GM06990 (cell line): ENCODE results near the gene KLF3.

Source experiments
- DNase-seq: peaks from one replicate; pipeline ENCODE4 v3.0.0-alpha.2; 2011; ENCODE audit not compliant: insufficient read length; ENCODE audit errors: extremely low read depth
- H3K27me3 ChIP-seq: replicated peaks from 2 replicates; pipeline ENCODE4 v1.6.0; 2011; ENCODE audit warnings: low read length; ENCODE audit not compliant: control insufficient read depth, insufficient read depth
- H3K36me3 ChIP-seq: 2 replicates; pipeline ENCODE4 v1.5.1; 2011; ENCODE audit warnings: low read length; ENCODE audit not compliant: control insufficient read depth, insufficient read depth
- H3K4me3 ChIP-seq: replicated peaks from 2 replicates; pipeline ENCODE4 v1.5.1; 2011; ENCODE audit warnings: low read depth, mild to moderate bottlenecking, control low read depth, low read length
- CTCF ChIP-seq: IDR thresholded peaks from 2 replicates; pipeline ENCODE4 v1.5.1; 2011; ENCODE audit warnings: low read length, control low read depth, mild to moderate bottlenecking, inconsistent platforms; ENCODE audit not compliant: insufficient read depth, poor library complexity, severe bottlenecking

The KLF3 gene

GRCh38 chr4:38740303-38740702 lies 76.3 kb downstream of the KLF3 start:
- TF ChIP-seq CTCF, result no peak
- no peaks in the 10 kb centered on the region for H3K27me3 ChIP-seq
- H3K36me3 ChIP-seq, result no peaks in the 10 kb centered on the region
- H3K4me3 ChIP-seq, result no peak overlapping the region
- DNase-seq, result no peak

GRCh38 chr4:38743866-38744265 lies 79.9 kb downstream of the KLF3 start:
- no peak for DNase-seq
- no peak for TF ChIP-seq CTCF
- Histone ChIP-seq H3K27me3 (no peaks in the 10 kb centered on the region), H3K4me3 (no peak overlapping the region), H3K36me3 (no peaks in the 10 kb centered on the region)

- Histone ChIP-seq H3K36me3 (no peaks in the 10 kb centered on the region), H3K4me3 (no peak overlapping the region), H3K27me3 (no peaks in the 10 kb centered on the region)
- TF ChIP-seq CTCF, result no peak
- DNase-seq, result no peak
Observed at GRCh38 chr4:38745881-38746280, 81.9 kb downstream of the KLF3 start.

GRCh38 chr4:38747629-38748028 lies 83.6 kb downstream of the KLF3 start:
- no peaks in the 10 kb centered on the region for H3K27me3 ChIP-seq
- H3K36me3 ChIP-seq, result no peaks in the 10 kb centered on the region
- no peak overlapping the region for H3K4me3 ChIP-seq
- DNase-seq, result no peak
- no peak for TF ChIP-seq CTCF

- Histone ChIP-seq H3K27me3 (no peaks in the 10 kb centered on the region), H3K4me3 (no peak overlapping the region), H3K36me3 (no peaks in the 10 kb centered on the region)
- DNase-seq, result no peak
- no peak for TF ChIP-seq CTCF
Observed at GRCh38 chr4:38749336-38749735, 85.3 kb downstream of the KLF3 start.
